HepG2 (cell line): ENCODE data around the gene ARHGAP20. TPM values are rescaled to one million over a fixed set of nuclear protein-coding genes. Genes with fewer than 3 reads are reported as not detected.
"Not testable (repeated sequence)": the region's sequence is repeated elsewhere in the genome, so short reads cannot be mapped to it uniquely, and the experiment has no call there.

Source experiments
- ATAC-seq: fragments of 200-7000 bp; cut with Tn5 transposase; 3 replicates; pipeline ENCODE4 v1.9.1; 2020; ENCODE audit warnings: mild to moderate bottlenecking, moderate library complexity
- BruUV-seq: library from RNA; stranded (reverse); fragments of 400-500 nt; replicated peaks from 2 replicates; lab custom pipeline; 2021; lab: Mats Ljungman, UMichigan
- CTCF ChIA-PET: fragments of 300-600 bp; formaldehyde crosslinking; extraction: SDS; loops from one replicate; lab custom pipeline; 2021; ENCODE audit warnings: low total read pairs, inconsistent platforms, low intra/inter-chr PET ratio; lab: Yijun Ruan, JAX
- POLR2A ChIA-PET: fragments of 350-600 bp; sonication (Branson Sonifier 250); formaldehyde crosslinking; loops from one replicate; lab custom pipeline; 2020; ENCODE audit warnings: antibody characterized with exemption, inconsistent platforms; lab: Yijun Ruan, JAX
- DNase-seq: peaks from one replicate; pipeline ENCODE4 v3.0.0-alpha.2; 2015; ENCODE audit warnings: low spot score
- FAIRE-seq: peaks from 3 replicates; lab custom pipeline; 2011; peaks lifted over from hg19 to GRCh38; lab: Jason Lieb, UNC
- H2AFZ ChIP-seq: one replicate; pipeline ENCODE4 v1.6.1; 2011; ENCODE audit warnings: low read length, inconsistent platforms
- H3K27ac ChIP-seq: fragments of 300-600 bp; 3 replicates; pipeline ENCODE4 v1.8.0; 2011; ENCODE audit warnings: mixed run types, mild to moderate bottlenecking, mixed read lengths, low read length, inconsistent platforms; ENCODE audit not compliant: insufficient read depth; ENCODE audit errors: extremely low read length
- H3K27me3 ChIP-seq, 2 experiments: fragments of 200-600 bp in 1 of 2; 2 replicates in 1 of 2; 3 replicates in 1 of 2; pipeline versions ENCODE4 v1.6.0 to v1.8.0; 2011; ENCODE audit warnings: low read length in 2 of 2, mild to moderate bottlenecking in 2 of 2, moderate library complexity in 2 of 2, inconsistent platforms in 1 of 2; ENCODE audit not compliant: insufficient read depth in 2 of 2, control insufficient read depth in 1 of 2
- H3K36me3 ChIP-seq, 2 experiments: fragments of 200-600 bp in 1 of 2; replicated peaks in 1 of 2; 2 replicates in 1 of 2; 3 replicates in 1 of 2; pipeline versions ENCODE4 v1.5.1 to v1.8.0; 2011; ENCODE audit warnings: low read length in 2 of 2, inconsistent platforms in 1 of 2; ENCODE audit not compliant: insufficient read depth in 2 of 2, control insufficient read depth in 1 of 2
- H3K4me1 ChIP-seq: 2 replicates; pipeline ENCODE4 v1.5.1; 2012; ENCODE audit warnings: low read length, inconsistent platforms; ENCODE audit not compliant: insufficient read depth
- H3K4me2 ChIP-seq: 2 replicates; pipeline ENCODE4 v1.6.0; 2011; ENCODE audit warnings: low read depth, low read length, inconsistent platforms
- H3K4me3 ChIP-seq, 3 experiments: fragments of 200-600 bp in 1 of 3; sonication (generic), shearing (Covaris generic) in 1 of 3; replicated peaks in 1 of 3; 2 replicates each; pipeline ENCODE4 v1.5.1; 2011 to 2016; ENCODE audit warnings: low read length in 3 of 3, inconsistent platforms in 2 of 3, low read depth in 2 of 3, mild to moderate bottlenecking in 2 of 3, control low read depth in 1 of 3, mixed read lengths in 1 of 3; ENCODE audit not compliant: insufficient read depth in 1 of 3
- H3K79me2 ChIP-seq: one replicate; pipeline ENCODE4 v1.6.1; 2011; ENCODE audit warnings: low read length, inconsistent platforms; ENCODE audit not compliant: insufficient read depth
- H3K9ac ChIP-seq: 2 replicates; pipeline ENCODE4 v1.6.0; 2011; ENCODE audit warnings: mild to moderate bottlenecking, low read depth, low read length, inconsistent platforms; ENCODE audit not compliant: insufficient read depth
- H3K9me3 ChIP-seq: 2 replicates; pipeline ENCODE4 v1.5.1; 2012; ENCODE audit warnings: mild to moderate bottlenecking, low read length
- H4K20me1 ChIP-seq: 2 replicates; pipeline ENCODE4 v1.6.0; 2011; ENCODE audit warnings: inconsistent platforms, mild to moderate bottlenecking, low read length, moderate library complexity; ENCODE audit not compliant: insufficient read depth
- AGO1 ChIP-seq: fragments of 200-400 bp; formaldehyde crosslinking; IDR thresholded peaks from 2 replicates; pipeline ENCODE4 v1.6.1; 2017; ENCODE audit warnings: mild to moderate bottlenecking, low read depth, low read length, moderate library complexity; ENCODE audit not compliant: poor library complexity, severe bottlenecking
- ARNT ChIP-seq: fragments of 450-650 bp; IDR thresholded peaks from 2 replicates; pipeline ENCODE4 v1.6.1; 2017
- ARNTL ChIP-seq: sonication (generic); formaldehyde crosslinking; IDR thresholded peaks from 2 replicates; pipeline ENCODE4 v1.4.0; 2020; ENCODE audit warnings: mild to moderate bottlenecking, missing genetic modification reagents
- ATAD3A ChIP-seq: sonication (generic); formaldehyde crosslinking; IDR thresholded peaks from 2 replicates; pipeline ENCODE4 v1.4.0; 2020; ENCODE audit warnings: missing genetic modification reagents
- ATM ChIP-seq: fragments of 450-650 bp; IDR thresholded peaks from 2 replicates; pipeline ENCODE4 v1.7.1; 2017; ENCODE audit warnings: mild to moderate bottlenecking, borderline replicate concordance
- HNRNPH1 ChIP-seq: fragments of 200-400 bp; formaldehyde crosslinking; optimal IDR thresholded peaks from 2 replicates; pipeline ENCODE3; 2017; ENCODE audit warnings: mild to moderate bottlenecking, low read depth, low read length
- ZC3H13 ChIP-seq: sonication (generic); formaldehyde crosslinking; IDR thresholded peaks from 2 replicates; pipeline ENCODE4 v1.8.1; 2023; ENCODE audit warnings: mild to moderate bottlenecking, missing genetic modification reagents, moderate library complexity
- ZFAT ChIP-seq: sonication (generic); formaldehyde crosslinking; conservative IDR thresholded peaks from 2 replicates; pipeline ENCODE4 v1.8.1; 2023; ENCODE audit warnings: missing genetic modification reagents, inconsistent platforms
- ZNF10 ChIP-seq: sonication (generic); formaldehyde crosslinking; IDR thresholded peaks from 2 replicates; pipeline ENCODE4 v1.4.0; 2020; ENCODE audit warnings: mild to moderate bottlenecking, low read depth, missing genetic modification reagents, borderline replicate concordance
- ZNF556 ChIP-seq: sonication (generic); formaldehyde crosslinking; IDR thresholded peaks from 2 replicates; pipeline ENCODE4 v1.4.0; 2020; ENCODE audit warnings: mild to moderate bottlenecking, missing genetic modification reagents, borderline replicate concordance
- WGBS: methylation state at CpG from one replicate; pipeline ENCODE4 v1.1.6; 2017; ENCODE audit warnings: low lambda C conversion rate; 5-methylcytosine and 5-hydroxymethylcytosine counted together
- in situ Hi-C: cut with HindIII; loops from 2 replicates; pipeline ENCODE4 v1.10.0; 2017; ENCODE audit warnings: low pct_unique_long_range_greater_than_20kb; ENCODE audit not compliant: extremely low pct_ligation_motif_present
- intact Hi-C: fragments of 100-400 bp; cut with micrococcal nuclease; formaldehyde crosslinking; loops from one replicate; pipeline ENCODE4 v1.10.0; 2022; ENCODE audit not compliant: unreplicated experiment
- polyA plus RNA-seq, 8 experiments: library from polyadenylated mRNA; depleted of rRNA in 3 of 8; stranded (reverse) in 7 of 8; unstranded in 1 of 8; fragments of >200 nt; fragmentation: Illumina TruSeq in 4 of 8; extraction: Trizol in 4 of 8; gene quantifications; 2 replicates each; pipeline versions ENCODE4 v1.2.1 to v1.2.3, GENCODE V29; 2011 to 2016; ENCODE audit warnings: low read depth in 4 of 8, missing spikeins in 1 of 8, mixed read lengths in 1 of 8; ENCODE audit not compliant: insufficient read depth in 1 of 8
- total RNA-seq, 5 experiments: library from RNA; depleted of rRNA; stranded (reverse); fragments of >200 nt; fragmentation: Illumina TruSeq; extraction: Trizol; gene quantifications; 2 replicates each; pipeline ENCODE4 v1.2.3, GENCODE V29; 2016; ENCODE audit warnings: low read depth in 1 of 5
- TF ChIP-seq, protein P1 (sequence below): sonication (generic); formaldehyde crosslinking; IDR thresholded peaks from 2 replicates; pipeline ENCODE4 v1.4.0; 2020; ENCODE audit warnings: missing genetic modification reagents
- TF ChIP-seq, protein P2 (sequence below): sonication (generic); formaldehyde crosslinking; IDR thresholded peaks from 2 replicates; pipeline ENCODE4 v1.4.0; 2020; ENCODE audit warnings: missing genetic modification reagents, borderline replicate concordance

ARHGAP20 gene
- total and polyA plus RNA-seq, 2 of the 13 experiments (the other 11 are each of a cell fraction or from before 2014, with no cell fraction given) = not detected

DNA sequence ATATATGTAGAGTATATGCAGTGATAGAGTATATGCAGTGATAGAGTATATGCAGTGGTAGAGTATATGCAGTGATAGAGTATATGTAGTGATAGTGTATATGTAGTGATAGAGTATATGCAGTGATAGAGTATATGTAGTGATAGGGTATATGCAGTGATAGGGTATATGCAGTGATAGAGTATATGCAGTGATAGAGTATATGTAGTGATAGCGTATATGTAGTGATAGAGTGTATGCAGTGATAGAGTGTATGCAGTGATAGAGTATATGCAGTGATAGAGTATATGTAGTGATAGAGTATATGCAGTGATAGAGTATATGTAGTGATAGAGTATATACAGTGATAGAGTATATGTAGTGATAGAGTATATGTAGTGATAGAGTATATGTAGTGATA lies 92.9 kb downstream of the ARHGAP20 start:
- CTCF ChIA-PET, ATAC-seq, H3K4me1 ChIP-seq, H3K4me3 ChIP-seq, H3K4me2 ChIP-seq, H2AFZ ChIP-seq, H4K20me1 ChIP-seq, in situ Hi-C loops, H3K9ac ChIP-seq, POLR2A ChIA-PET, intact Hi-C loops, H3K9me3 ChIP-seq, H3K79me2 ChIP-seq, FAIRE-seq, BruUV-seq, H3K36me3 ChIP-seq, DNase-seq, H3K27me3 ChIP-seq, H3K27ac ChIP-seq: not testable (repeated sequence)
- WGBS = 100% methylated on average over 1 of the region's 1 CpG

DNA sequence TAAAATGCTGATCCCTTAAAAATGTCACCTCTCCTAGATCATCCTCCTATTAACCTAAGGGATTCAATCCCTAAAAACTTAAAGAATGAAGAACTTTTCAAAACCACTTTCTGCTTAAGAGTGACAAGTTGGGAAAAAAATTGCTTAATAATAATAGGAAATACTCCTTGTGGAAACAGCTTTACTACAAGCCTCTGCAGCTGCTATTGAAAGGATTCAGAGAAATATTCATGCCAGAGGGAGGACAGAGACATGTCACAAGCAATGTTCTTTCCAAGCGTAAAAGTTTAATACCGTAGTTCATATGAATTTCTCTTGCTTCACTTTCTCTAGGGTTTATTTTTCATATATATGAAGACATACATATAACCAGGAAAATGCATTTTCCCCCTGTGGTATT lies 98.2 kb downstream of the ARHGAP20 start:
- Histone ChIP-seq H3K4me1 (no peaks in the 10 kb centered on the region), H3K4me3 (no peak overlapping the region), H4K20me1 (no peaks in the 10 kb centered on the region), H3K27me3 (no peaks in the 10 kb centered on the region), H3K79me2 (no peaks in the 10 kb centered on the region), H3K4me2 (no peak overlapping the region), H3K9me3 (no peaks in the 10 kb centered on the region), H3K9ac (no peak overlapping the region), H2AFZ (no peak overlapping the region), H3K36me3 (no peaks in the 10 kb centered on the region), H3K27ac (no peak overlapping the region)
- DNase-seq = no peak
- no TSS peak for BruUV-seq
- in situ Hi-C loops (no loop called here), intact Hi-C loops (no loop called here)
- CTCF ChIA-PET = no interaction called here
- WGBS = 8% methylated on average over 2 of the region's 2 CpGs
- ATAC-seq = no peak
- POLR2A ChIA-PET = no interaction called here
- no peak for FAIRE-seq
- TF ChIP-seq, protein P1, sequence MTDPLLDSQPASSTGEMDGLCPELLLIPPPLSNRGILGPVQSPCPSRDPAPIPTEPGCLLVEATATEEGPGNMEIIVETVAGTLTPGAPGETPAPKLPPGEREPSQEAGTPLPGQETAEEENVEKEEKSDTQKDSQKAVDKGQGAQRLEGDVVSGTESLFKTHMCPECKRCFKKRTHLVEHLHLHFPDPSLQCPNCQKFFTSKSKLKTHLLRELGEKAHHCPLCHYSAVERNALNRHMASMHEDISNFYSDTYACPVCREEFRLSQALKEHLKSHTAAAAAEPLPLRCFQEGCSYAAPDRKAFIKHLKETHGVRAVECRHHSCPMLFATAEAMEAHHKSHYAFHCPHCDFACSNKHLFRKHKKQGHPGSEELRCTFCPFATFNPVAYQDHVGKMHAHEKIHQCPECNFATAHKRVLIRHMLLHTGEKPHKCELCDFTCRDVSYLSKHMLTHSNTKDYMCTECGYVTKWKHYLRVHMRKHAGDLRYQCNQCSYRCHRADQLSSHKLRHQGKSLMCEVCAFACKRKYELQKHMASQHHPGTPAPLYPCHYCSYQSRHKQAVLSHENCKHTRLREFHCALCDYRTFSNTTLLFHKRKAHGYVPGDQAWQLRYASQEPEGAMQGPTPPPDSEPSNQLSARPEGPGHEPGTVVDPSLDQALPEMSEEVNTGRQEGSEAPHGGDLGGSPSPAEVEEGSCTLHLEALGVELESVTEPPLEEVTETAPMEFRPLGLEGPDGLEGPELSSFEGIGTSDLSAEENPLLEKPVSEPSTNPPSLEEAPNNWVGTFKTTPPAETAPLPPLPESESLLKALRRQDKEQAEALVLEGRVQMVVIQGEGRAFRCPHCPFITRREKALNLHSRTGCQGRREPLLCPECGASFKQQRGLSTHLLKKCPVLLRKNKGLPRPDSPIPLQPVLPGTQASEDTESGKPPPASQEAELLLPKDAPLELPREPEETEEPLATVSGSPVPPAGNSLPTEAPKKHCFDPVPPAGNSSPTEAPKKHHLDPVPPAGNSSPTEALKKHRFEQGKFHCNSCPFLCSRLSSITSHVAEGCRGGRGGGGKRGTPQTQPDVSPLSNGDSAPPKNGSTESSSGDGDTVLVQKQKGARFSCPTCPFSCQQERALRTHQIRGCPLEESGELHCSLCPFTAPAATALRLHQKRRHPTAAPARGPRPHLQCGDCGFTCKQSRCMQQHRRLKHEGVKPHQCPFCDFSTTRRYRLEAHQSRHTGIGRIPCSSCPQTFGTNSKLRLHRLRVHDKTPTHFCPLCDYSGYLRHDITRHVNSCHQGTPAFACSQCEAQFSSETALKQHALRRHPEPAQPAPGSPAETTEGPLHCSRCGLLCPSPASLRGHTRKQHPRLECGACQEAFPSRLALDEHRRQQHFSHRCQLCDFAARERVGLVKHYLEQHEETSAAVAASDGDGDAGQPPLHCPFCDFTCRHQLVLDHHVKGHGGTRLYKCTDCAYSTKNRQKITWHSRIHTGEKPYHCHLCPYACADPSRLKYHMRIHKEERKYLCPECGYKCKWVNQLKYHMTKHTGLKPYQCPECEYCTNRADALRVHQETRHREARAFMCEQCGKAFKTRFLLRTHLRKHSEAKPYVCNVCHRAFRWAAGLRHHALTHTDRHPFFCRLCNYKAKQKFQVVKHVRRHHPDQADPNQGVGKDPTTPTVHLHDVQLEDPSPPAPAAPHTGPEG (CRISPR knock-in tag) = no peak
- no peak for TF ChIP-seq ARNT
- TF ChIP-seq ZC3H13 = no peak
- no peak for TF ChIP-seq AGO1
- no peak for TF ChIP-seq ZFAT (CRISPR knock-in tag)
- no peak for TF ChIP-seq ATM
- TF ChIP-seq ZNF10 (CRISPR knock-in tag) = no peak
- no peak for TF ChIP-seq ARNTL (CRISPR knock-in tag)
- no peak for TF ChIP-seq HNRNPH1
- TF ChIP-seq ATAD3A (CRISPR knock-in tag) = no peak
- no peak for TF ChIP-seq ZNF556 (CRISPR knock-in tag)
- TF ChIP-seq, protein P2, sequence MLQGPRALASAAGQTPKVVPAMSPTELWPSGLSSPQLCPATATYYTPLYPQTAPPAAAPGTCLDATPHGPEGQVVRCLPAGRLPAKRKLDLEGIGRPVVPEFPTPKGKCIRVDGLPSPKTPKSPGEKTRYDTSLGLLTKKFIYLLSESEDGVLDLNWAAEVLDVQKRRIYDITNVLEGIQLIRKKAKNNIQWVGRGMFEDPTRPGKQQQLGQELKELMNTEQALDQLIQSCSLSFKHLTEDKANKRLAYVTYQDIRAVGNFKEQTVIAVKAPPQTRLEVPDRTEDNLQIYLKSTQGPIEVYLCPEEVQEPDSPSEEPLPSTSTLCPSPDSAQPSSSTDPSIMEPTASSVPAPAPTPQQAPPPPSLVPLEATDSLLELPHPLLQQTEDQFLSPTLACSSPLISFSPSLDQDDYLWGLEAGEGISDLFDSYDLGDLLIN = no peak
